ENCODE results near the gene MUSTN1. TPM values are rescaled to one million over a fixed set of nuclear protein-coding genes. Genes with fewer than 3 reads are reported as not detected.
A peak's percentile ranks its signal among the peaks of the same experiment; 100 is the strongest.

MUSTN1 gene
- total and polyA plus RNA-seq, 2 donors (not counting 3 experiments of a cell fraction or from before 2014, with no cell fraction given), result 1.1 to 2.2 TPM

GRCh38 chr3:52792961-52793695, 41.7 kb downstream of the MUSTN1 start:
- no peak overlapping the region for H3K27ac ChIP-seq (ENCODE audit: insufficient read depth, low read depth, low read length)
- dilution Hi-C loops (cut with MboI; ENCODE audit: extremely low pct_ligation_motif_present, low sequenced_read_pairs) (no loop called here), intact Hi-C loops (cut with micrococcal nuclease) (no loop called here)
- no peak overlapping the region for H3K9ac ChIP-seq (replicated peaks; ENCODE audit: extremely low read depth, insufficient read depth, low read length)
- POLR2A ChIA-PET, result no interaction called here
- no peaks in the 10 kb centered on the region for H3K27me3 ChIP-seq (ENCODE audit: control insufficient read depth in 2 of 2, insufficient read depth in 2 of 2, low read length in 2 of 2)
- CTCF ChIA-PET, result interaction anchor here (1.0 to 2.3 kb wide), 4 partner anchors 9 to 142 kb away, joined by 3 to 5 read pairs (median 3); no protein-coding TSS in a partner anchor
- no peaks in the 10 kb centered on the region for H3K9me1 ChIP-seq (replicated peaks; ENCODE audit: control insufficient read depth, extremely low read depth, insufficient read depth, low read length)
- DNase-seq (ENCODE audit: low read depth, low spot score) (no peak), FAIRE-seq (no peak)
- no peak overlapping the region for H3K4me3 ChIP-seq (replicated peaks in 1 of 3; ENCODE audit: insufficient read depth in 1 of 3, low read depth in 1 of 3, low read length in 3 of 3)
- no peaks in the 10 kb centered on the region for H3K4me1 ChIP-seq (ENCODE audit: control insufficient read depth, extremely low read depth, insufficient read depth, low read length)
- no peaks in the 10 kb centered on the region for H3K36me3 ChIP-seq (ENCODE audit: control insufficient read depth in 2 of 2, extremely low read depth in 1 of 2, insufficient read depth in 2 of 2, low read length in 2 of 2)
- TF ChIP-seq MYC (IDR thresholded peaks at IDR 0.05; ENCODE audit: low read depth, low read length), result no peak
- no peak for TF ChIP-seq POLR2AphosphoS5 (IDR thresholded peaks at IDR 0.05; ENCODE audit: insufficient read depth, low read depth, low read length)
- no peak overlapping the region for H3K4me2 ChIP-seq (ENCODE audit: insufficient read depth, low read length)
- no peaks in the 10 kb centered on the region for H3K9me3 ChIP-seq (replicated peaks; ENCODE audit: control insufficient read depth, insufficient read depth, low read length)
- no peak overlapping the region for H2AFZ ChIP-seq (ENCODE audit: low read depth, low read length)
- H3K79me2 ChIP-seq (ENCODE audit: control insufficient read depth, insufficient read depth, low read length), result no peaks in the 10 kb centered on the region
- no peaks in the 10 kb centered on the region for H4K20me1 ChIP-seq (replicated peaks; ENCODE audit: control insufficient read depth, extremely low read depth, insufficient read depth, low read length)
- BruUV-seq (replicated peaks), result no TSS peak

DNA sequence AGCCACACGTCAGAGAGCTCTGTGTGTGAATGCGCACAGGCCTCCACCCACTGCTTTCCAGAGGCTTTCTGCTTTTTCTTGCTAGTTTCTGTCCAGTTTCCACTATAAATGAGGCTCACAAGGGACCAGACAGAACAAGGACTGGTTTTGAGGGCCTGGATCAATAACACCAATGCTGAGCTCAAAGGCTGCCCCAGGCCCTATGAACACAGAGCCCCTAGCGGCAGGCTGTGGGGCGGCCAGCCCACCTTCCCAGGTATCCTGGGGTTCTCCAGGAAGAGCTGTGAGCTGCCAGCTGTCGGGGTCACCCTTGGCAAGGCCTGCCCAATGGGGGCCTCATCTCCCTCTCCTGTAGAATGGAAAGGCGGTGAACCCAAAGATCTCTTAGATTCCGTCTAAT, 42.4 kb downstream of the MUSTN1 start:
- H3K27ac ChIP-seq (ENCODE audit: insufficient read depth, low read depth, low read length), result no peak overlapping the region
- TF ChIP-seq CTCF (IDR thresholded peaks at IDR 0.05; ENCODE audit: extremely low read depth in 1 of 2, insufficient read depth in 1 of 2, low read depth in 1 of 2, low read length in 2 of 2) (peak in 1 of 2 donors; percentile 16), MAX (IDR thresholded peaks at IDR 0.05; ENCODE audit: insufficient read depth, insufficient read length) (no peak)
- H3K9ac ChIP-seq (replicated peaks; ENCODE audit: extremely low read depth, insufficient read depth, low read length), result no peak overlapping the region
- BruUV-seq (replicated peaks), result no TSS peak
- intact Hi-C loops (cut with micrococcal nuclease) (no loop called here), dilution Hi-C loops (cut with MboI; ENCODE audit: extremely low pct_ligation_motif_present, low sequenced_read_pairs) (no loop called here)
- no peaks in the 10 kb centered on the region for H3K36me3 ChIP-seq (ENCODE audit: control insufficient read depth in 2 of 2, extremely low read depth in 1 of 2, insufficient read depth in 2 of 2, low read length in 2 of 2)
- no peaks in the 10 kb centered on the region for H3K9me1 ChIP-seq (replicated peaks; ENCODE audit: control insufficient read depth, extremely low read depth, insufficient read depth, low read length)
- H3K4me1 ChIP-seq (ENCODE audit: control insufficient read depth, extremely low read depth, insufficient read depth, low read length), result no peaks in the 10 kb centered on the region
- no peak overlapping the region for H3K4me3 ChIP-seq (replicated peaks in 1 of 3; ENCODE audit: insufficient read depth in 1 of 3, low read depth in 1 of 3, low read length in 3 of 3)
- CTCF ChIA-PET, result interaction anchor here (0.9 to 2.3 kb wide), 6 partner anchors 9 to 143 kb away, joined by 3 to 5 read pairs (median 3); no protein-coding TSS in a partner anchor
- no peak overlapping the region for H2AFZ ChIP-seq (ENCODE audit: low read depth, low read length)
- no peak overlapping the region for H3K4me2 ChIP-seq (ENCODE audit: insufficient read depth, low read length)
- DNase-seq (ENCODE audit: low read depth, low spot score) (no peak), FAIRE-seq (no peak)
- H3K9me3 ChIP-seq (replicated peaks; ENCODE audit: control insufficient read depth, insufficient read depth, low read length), result no peaks in the 10 kb centered on the region
- POLR2A ChIA-PET, result no interaction called here
- H3K79me2 ChIP-seq (ENCODE audit: control insufficient read depth, insufficient read depth, low read length), result no peaks in the 10 kb centered on the region
- H4K20me1 ChIP-seq (replicated peaks; ENCODE audit: control insufficient read depth, extremely low read depth, insufficient read depth, low read length), result no peaks in the 10 kb centered on the region
- H3K27me3 ChIP-seq (ENCODE audit: control insufficient read depth in 2 of 2, insufficient read depth in 2 of 2, low read length in 2 of 2), result no peaks in the 10 kb centered on the region
